Measurements from ENCODE around the gene SPATA12. TPM values are rescaled to one million over a fixed set of nuclear protein-coding genes. Genes with fewer than 3 reads are reported as not detected.
A peak's percentile ranks its signal among the peaks of the same experiment; 100 is the strongest.

Gene SPATA12
- total and polyA plus RNA-seq, 2 experiments from 2014 or later: 0.10 to 0.65 TPM

DNA sequence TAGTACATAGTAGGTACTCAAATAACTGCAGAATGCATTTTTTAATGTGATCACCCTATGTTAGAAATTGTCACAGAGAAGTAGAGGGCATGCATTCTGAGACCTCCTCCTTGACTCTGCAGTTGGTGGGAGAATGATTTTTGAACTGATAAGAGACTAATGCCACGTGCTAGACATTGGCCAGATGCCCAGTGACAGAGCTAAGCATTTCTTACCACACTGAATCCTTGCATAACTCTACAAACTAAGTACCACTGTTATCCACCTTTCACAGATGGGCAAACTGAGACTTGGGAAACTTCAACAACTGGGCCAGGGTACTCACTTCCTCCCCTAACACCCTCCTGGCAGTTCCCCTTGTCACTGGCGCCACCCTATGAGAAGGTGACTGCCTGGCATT is 33.5 kb upstream of the SPATA12 start:
- no peak for DNase-seq (ENCODE audit: low spot score)
- no peak overlapping the region for H2AFZ ChIP-seq
- no peaks in the 10 kb centered on the region for H3K27me3 ChIP-seq (ENCODE audit: insufficient read depth)
- H3K27me3 Mint-ChIP-seq (ENCODE audit: insufficient read depth, low read depth, poor library complexity): no peaks in the 10 kb centered on the region
- H3K27ac ChIP-seq (ENCODE audit: low read depth): no peak overlapping the region
- no peak overlapping the region for H3K4me2 ChIP-seq
- TF ChIP-seq CTCF (conservative IDR thresholded peaks at IDR 0.05; ENCODE audit: low read depth in 2 of 2) (peak in 1 of 2 experiments; percentile 24; a peak in 1 of 4 replicates), POLR2AphosphoS5 (IDR thresholded peaks at IDR 0.05; ENCODE audit: low read depth) (no peak), EZH2phosphoT487 (IDR thresholded peaks at IDR 0.05; ENCODE audit: unreplicated experiment) (no peak), ZNF331 (CRISPR knock-in tag; IDR thresholded peaks at IDR 0.05; ENCODE audit: low read depth) (no peak)
- TF ChIP-seq, protein P1, sequence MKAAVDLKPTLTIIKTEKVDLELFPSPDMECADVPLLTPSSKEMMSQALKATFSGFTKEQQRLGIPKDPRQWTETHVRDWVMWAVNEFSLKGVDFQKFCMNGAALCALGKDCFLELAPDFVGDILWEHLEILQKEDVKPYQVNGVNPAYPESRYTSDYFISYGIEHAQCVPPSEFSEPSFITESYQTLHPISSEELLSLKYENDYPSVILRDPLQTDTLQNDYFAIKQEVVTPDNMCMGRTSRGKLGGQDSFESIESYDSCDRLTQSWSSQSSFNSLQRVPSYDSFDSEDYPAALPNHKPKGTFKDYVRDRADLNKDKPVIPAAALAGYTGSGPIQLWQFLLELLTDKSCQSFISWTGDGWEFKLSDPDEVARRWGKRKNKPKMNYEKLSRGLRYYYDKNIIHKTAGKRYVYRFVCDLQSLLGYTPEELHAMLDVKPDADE (IDR thresholded peaks at IDR 0.05): no peak
- H3K4me1 Mint-ChIP-seq: no peaks in the 10 kb centered on the region
- H3K4me3 Mint-ChIP-seq: no peak overlapping the region
- H3K9me3 Mint-ChIP-seq: no peaks in the 10 kb centered on the region
- ATAC-seq: no peak
- no peaks in the 10 kb centered on the region for H4K20me1 ChIP-seq (replicated peaks; ENCODE audit: insufficient read depth)
- no peaks in the 10 kb centered on the region for H3K36me3 ChIP-seq (ENCODE audit: insufficient read depth)
- H3K79me2 ChIP-seq (replicated peaks; ENCODE audit: insufficient read depth): no peaks in the 10 kb centered on the region
- no peaks in the 10 kb centered on the region for H3F3A ChIP-seq (replicated peaks; ENCODE audit: low read depth)
- no peak overlapping the region for H3K27ac Mint-ChIP-seq
- 0 out of 2 replicates have a peak, but pooled peaks cover 2% of the 10 kb centered on the region for H3K9me2 ChIP-seq (ENCODE audit: insufficient read depth)
- no peaks in the 10 kb centered on the region for H3K4me1 ChIP-seq (ENCODE audit: insufficient read depth)
- peaks cover 6% of the 10 kb centered on the region; the same call in 2 of the 3 replicates for H3K36me3 Mint-ChIP-seq (ENCODE audit: low read depth)
- H3K4me3 ChIP-seq: no peak overlapping the region

GRCh38 chr3:57029383-57029782 is 31.1 kb upstream of the SPATA12 start:
- ATAC-seq: no peak
- H3K4me3 Mint-ChIP-seq: no peak overlapping the region
- H3K4me3 ChIP-seq: no peak overlapping the region
- H3K27ac Mint-ChIP-seq: no peak overlapping the region
- no peaks in the 10 kb centered on the region for H3K27me3 ChIP-seq (ENCODE audit: insufficient read depth)
- peaks cover 9% of the 10 kb centered on the region for H3K36me3 Mint-ChIP-seq (ENCODE audit: low read depth)
- H3K4me1 ChIP-seq (ENCODE audit: insufficient read depth): no peaks in the 10 kb centered on the region
- H3K9me2 ChIP-seq (ENCODE audit: insufficient read depth): no peaks in the 10 kb centered on the region
- H3K9me3 Mint-ChIP-seq: no peaks in the 10 kb centered on the region
- no peaks in the 10 kb centered on the region for H4K20me1 ChIP-seq (replicated peaks; ENCODE audit: insufficient read depth)
- H3K36me3 ChIP-seq (ENCODE audit: insufficient read depth): no peaks in the 10 kb centered on the region
- no peak overlapping the region for H3K27ac ChIP-seq (ENCODE audit: low read depth)
- no peak for TF ChIP-seq EZH2phosphoT487 (IDR thresholded peaks at IDR 0.05; ENCODE audit: unreplicated experiment)
- no peak for TF ChIP-seq CREB1 (CRISPR knock-in tag; IDR thresholded peaks at IDR 0.05; ENCODE audit: low read depth)
- TF ChIP-seq ZNF114 (CRISPR knock-in tag; IDR thresholded peaks at IDR 0.05): no peak
- no peak for TF ChIP-seq NANOG (IDR thresholded peaks at IDR 0.05; ENCODE audit: borderline replicate concordance)
- no peak for TF ChIP-seq JUNB (IDR thresholded peaks at IDR 0.05; ENCODE audit: unreplicated experiment)
- no peak for TF ChIP-seq STAT1 (IDR thresholded peaks at IDR 0.05; ENCODE audit: unreplicated experiment)
- no peak for TF ChIP-seq POLR2AphosphoS5 (IDR thresholded peaks at IDR 0.05; ENCODE audit: low read depth)
- H3K4me2 ChIP-seq: no peak overlapping the region
- no peak overlapping the region for H2AFZ ChIP-seq
- no peak for DNase-seq (ENCODE audit: low spot score)
- no peaks in the 10 kb centered on the region for H3F3A ChIP-seq (replicated peaks; ENCODE audit: low read depth)
- no peaks in the 10 kb centered on the region for H3K4me1 Mint-ChIP-seq
- no peaks in the 10 kb centered on the region for H3K27me3 Mint-ChIP-seq (ENCODE audit: insufficient read depth, low read depth, poor library complexity)
- H3K79me2 ChIP-seq (replicated peaks; ENCODE audit: insufficient read depth): no peaks in the 10 kb centered on the region

Data from GM23338 (cell line).